PC-3 (cell line): Measurements from ENCODE around the gene CCDC197.

Experiments used
- EZH2 ChIP-seq: fragments of 300-600 bp; sonication (generic); IDR thresholded peaks from one replicate; pipeline ENCODE4 v1.6.1; 2017; ENCODE audit warnings: antibody characterized with exemption, mild to moderate bottlenecking, low read length; ENCODE audit not compliant: unreplicated experiment
- EZH2phosphoT487 ChIP-seq: fragments of 300-600 bp; sonication (generic); IDR thresholded peaks from 2 replicates; pipeline ENCODE4 v1.6.1; 2018; ENCODE audit warnings: mild to moderate bottlenecking, antibody characterized with exemption, low read length, borderline replicate concordance
- TF ChIP-seq, protein P1 (sequence below): fragments of 300-600 bp; sonication (generic); conservative IDR thresholded peaks from 2 replicates; pipeline ENCODE4 v1.5.1; 2017; ENCODE audit warnings: antibody characterized with exemption, low read depth, mild to moderate bottlenecking, low read length

DNA sequence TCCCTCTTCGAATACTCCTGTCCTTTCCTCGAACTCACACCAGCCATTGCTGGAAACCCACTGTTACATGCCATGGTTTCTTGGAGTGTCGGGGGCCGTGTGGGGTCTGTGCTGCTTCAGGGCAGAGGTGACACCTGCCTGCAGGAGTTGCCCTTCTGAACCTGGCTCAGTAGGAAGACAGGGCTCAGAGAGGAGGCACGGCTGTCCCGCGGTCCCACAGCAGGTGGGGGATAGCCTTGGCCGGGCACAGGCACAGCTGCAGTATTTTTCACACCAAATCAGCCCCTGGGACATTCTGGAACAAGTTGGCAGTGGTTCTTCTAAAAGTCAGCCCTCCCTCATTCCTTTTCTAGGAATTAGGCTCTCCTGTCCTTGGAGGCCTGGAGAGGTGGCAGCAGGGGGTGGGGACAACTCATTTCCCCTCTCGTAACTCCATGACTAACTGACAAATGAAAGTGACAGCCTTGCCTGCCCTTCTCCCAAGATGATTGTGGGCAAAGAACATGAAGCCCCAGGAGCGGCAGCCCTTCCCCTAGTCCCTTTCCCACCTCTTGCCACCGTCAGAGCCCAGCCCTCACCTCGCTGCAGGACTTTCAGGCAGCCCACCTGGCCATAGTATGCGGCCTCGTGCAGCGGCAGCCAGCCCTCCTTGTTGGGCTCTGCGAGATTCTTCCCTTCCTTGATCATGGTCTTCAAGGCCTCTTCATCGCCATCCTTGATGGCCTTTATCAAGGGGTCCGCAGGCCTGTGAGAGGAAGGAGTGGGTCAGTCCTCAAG is 43.2 kb upstream of the CCDC197 start:
- TF ChIP-seq, protein P1, sequence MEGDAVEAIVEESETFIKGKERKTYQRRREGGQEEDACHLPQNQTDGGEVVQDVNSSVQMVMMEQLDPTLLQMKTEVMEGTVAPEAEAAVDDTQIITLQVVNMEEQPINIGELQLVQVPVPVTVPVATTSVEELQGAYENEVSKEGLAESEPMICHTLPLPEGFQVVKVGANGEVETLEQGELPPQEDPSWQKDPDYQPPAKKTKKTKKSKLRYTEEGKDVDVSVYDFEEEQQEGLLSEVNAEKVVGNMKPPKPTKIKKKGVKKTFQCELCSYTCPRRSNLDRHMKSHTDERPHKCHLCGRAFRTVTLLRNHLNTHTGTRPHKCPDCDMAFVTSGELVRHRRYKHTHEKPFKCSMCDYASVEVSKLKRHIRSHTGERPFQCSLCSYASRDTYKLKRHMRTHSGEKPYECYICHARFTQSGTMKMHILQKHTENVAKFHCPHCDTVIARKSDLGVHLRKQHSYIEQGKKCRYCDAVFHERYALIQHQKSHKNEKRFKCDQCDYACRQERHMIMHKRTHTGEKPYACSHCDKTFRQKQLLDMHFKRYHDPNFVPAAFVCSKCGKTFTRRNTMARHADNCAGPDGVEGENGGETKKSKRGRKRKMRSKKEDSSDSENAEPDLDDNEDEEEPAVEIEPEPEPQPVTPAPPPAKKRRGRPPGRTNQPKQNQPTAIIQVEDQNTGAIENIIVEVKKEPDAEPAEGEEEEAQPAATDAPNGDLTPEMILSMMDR: no peak
- TF ChIP-seq EZH2phosphoT487 (no peak), EZH2 (no peak)
